Body of pancreas (tissue), 4 donors: ENCODE results near the gene ANXA5.

Source experiments
- CTCF ChIP-seq, 7 experiments: fragments of 450-650 bp in 4 of 7; fragments of 200-600 bp in 3 of 7; sonication (generic) in 3 of 7; IDR thresholded peaks; one replicate each; pipeline ENCODE4 v1.5.1; 2016 to 2019; ENCODE audit warnings: antibody characterized with exemption in 7 of 7
- POLR2A ChIP-seq, 3 donors: fragments of 450-650 bp; IDR thresholded peaks; one replicate each; pipeline ENCODE4 v1.6.1; 2016; ENCODE audit warnings: antibody characterized with exemption in 3 of 3, mild to moderate bottlenecking in 2 of 3

GRCh38 chr4:121675715-121676114, 21.1 kb downstream of the ANXA5 start:
- TF ChIP-seq CTCF (IDR thresholded peaks at IDR 0.05) (peak in 1 of 7 experiments; percentile 19), POLR2A (IDR thresholded peaks at IDR 0.05) (no peak)
